ENCODE data around the gene FDX1.
A peak's percentile ranks its signal among the peaks of the same experiment; 100 is the strongest.

The FDX1 gene

DNA sequence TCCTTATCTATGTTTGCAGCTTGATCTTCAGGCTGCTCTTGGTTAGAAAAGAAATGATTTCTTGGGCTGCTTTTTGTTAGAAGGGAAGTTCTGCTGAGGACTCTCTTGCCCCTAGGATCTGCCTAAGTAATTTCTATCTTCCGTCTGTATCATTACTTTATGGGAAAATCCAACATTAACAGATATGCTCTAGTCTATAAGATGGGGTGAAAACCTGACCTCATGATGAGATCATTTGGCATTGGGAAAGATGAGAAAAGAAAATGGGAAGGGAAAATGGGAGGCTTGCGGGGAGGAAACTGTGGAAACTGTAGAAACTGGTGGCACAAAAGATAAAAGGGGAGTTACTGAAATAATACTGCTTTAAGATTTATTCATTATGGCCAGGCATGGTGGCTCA lies 63.6 kb downstream of the FDX1 start:
- no peak overlapping the region for H3K4me3 ChIP-seq
- H3K27ac ChIP-seq, result no peak overlapping the region

DNA sequence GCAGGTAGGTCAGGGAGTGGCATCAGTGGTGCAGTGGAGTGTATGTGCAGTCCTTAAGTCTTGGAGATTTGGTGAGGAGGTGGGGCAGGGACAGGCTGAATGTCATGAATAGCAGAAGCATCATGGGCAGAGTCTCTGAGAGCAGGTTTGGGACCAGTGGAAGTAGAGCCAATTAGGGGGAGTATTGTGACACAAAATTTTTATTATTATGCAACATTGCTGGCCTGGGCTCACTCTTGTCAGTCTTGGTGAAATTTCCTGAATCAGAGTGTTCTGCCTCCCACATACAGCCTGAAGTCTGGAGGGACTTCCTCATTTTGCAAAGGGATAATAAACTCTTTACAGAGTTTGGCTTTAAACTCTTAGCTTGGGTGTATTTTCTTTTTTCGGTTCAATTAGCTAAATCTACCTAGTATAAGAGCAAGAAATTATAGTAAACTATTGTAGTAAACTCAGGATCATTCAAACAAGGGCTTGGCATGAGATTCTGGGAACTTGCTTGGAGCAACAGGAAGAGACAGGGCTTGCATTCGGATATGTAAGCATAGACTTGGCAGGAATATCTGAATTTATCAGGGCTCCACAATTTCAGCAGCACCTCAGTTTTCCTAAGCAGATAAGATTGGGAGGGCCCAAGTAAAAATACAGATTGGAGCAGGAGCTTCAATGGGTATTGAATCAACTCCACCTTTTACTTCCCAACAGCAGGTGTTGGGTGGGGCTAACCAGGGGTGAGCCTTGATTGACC lies 67.7 kb downstream of the FDX1 start:
- H3K4me3 ChIP-seq, result no peak overlapping the region

DNA sequence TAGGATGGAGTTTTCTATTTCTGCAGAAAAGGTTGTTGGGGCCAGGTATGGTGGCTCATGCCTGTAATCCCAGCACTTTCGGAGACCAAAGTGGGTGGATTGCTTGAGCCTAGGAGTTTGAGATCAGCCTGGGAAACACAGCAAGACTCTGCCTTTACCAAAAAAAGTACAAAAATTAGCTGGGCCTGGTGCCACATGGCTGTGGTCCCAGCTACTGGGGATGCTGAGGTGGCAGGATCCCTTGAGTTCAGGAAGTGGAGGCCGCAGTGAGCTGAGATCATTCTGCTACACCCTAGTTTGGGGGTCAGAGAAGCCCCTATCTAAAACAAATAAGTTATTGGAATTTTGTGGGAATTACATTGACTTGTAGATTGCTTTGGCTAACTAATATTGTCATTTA lies 71.7 kb downstream of the FDX1 start:
- H3K4me3 ChIP-seq, result no peak overlapping the region
- no peak overlapping the region for H3K27ac ChIP-seq

More for the DNA sequence above, 67.7 kb downstream of the FDX1 start:
- H3K27ac ChIP-seq, result peak overlapping the region in 1 of 21 experiments; percentile 44

DNA sequence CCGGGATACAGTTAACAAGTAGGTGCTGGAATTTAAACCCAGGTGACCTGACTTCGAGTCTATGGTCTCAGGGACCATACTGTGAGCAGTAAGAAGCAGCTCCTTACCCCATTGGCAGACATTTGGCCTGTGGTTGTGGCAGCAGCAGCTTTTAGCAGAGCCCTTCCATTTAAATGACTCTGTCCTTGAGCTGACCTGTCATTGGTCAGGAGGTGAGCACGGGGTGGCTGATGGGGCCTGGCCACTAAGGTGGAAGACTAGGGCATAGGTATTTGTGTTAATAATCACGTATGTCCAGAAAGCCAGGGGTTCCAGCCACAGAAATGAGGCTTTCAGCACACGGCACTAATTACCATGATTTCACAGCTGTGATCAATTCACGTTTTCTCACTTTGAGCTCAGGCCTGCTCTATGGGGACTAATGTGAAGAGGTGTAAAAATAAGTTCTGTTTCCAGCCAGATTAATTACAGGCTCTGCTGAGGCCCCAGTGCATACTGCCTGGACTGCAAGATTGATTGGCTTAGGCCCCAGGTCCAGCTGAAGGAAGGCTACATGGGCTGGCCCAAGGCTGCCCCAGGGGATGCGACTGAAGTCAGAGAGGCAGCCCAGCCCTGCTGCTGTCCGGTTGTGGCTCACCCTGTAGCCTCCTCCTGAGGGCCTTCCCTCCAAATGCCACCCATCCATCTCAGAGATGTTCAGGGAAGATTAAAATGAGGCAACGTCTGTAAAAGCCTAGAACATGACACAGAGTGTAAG lies 76.0 kb downstream of the FDX1 start:
- no peak overlapping the region for H3K4me3 ChIP-seq

DNA sequence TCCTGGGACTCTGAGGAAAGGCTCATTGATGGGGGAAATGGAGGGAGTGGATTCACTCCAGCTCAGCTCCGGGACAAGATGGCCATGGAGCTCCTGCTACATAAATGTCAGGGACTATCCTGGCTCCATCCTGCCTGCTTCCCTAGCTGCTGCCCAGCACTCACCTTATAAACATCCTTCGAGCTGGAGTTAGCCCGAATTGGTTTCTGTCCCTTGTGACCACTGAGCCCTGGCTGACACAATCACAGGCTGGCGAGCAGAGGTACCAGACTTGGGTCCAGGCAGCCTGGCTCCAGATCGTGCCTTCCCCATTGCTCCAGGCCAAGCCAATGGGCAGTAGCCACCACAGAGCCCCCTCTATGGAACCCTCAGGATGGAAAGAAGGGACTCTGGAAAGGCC lies 77.6 kb downstream of the FDX1 start:
- Histone ChIP-seq H3K27ac (no peak overlapping the region), H3K4me3 (no peak overlapping the region)

More for the DNA sequence above, 76.0 kb downstream of the FDX1 start:
- H3K27ac ChIP-seq, result no peak overlapping the region

DNA sequence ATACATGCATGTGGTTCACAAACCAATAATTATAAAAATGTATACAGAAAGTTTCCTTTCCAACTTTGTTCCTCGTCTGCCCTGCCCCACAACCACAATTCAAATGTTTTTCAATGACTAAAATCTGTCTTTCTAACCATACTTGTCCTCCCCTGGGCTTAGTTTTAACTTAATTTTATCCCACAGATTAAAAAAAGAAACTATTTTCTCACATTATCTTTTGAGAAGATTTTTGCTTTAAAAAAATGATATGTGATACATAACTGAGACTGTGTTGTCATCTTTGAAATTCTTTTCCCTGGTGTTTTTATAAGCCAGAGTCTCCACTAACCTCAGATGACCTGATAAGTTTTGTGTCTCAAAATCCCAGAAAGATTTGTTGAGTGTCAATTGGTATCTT lies 79.0 kb downstream of the FDX1 start:
- Histone ChIP-seq H3K4me3 (no peak overlapping the region), H3K27ac (no peak overlapping the region)

DNA sequence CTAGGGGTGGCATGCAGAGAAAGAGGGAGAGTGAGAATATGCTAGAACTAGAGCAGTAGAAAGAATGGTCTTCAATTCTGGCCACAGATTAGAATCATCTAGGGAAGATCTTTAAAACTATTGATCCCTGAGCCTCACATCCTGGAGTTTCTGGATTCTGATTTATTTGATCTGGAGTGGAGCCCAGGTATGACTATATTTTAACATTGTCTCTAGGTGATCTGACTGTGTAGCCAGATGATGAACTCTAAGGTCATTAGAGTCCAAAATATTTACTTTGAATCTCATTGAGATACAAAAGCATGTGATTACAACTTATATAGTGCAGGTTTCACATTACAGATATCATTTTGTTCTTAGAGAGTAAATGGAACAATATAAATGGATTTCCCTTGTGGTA lies 79.7 kb downstream of the FDX1 start:
- H3K4me3 ChIP-seq, result no peak overlapping the region
- H3K27ac ChIP-seq, result no peak overlapping the region

DNA sequence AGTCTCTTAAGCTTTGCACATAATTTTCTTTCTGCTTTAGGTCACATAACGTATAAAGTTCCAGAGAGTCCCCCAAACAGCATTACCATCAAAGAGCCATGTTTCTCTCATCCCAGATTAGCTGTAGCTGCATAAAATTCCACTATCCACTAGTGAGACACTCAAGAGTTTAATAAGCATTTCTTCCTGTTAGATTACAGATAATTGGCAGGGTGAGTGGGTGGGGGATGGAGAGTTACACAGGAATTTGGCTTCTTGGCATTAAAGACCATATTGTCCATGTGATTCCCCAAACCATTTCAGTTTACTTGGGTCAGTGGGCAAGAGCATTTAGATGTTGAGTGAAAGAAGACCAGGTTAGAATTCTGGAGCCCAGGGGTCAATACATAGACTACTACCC lies 82.3 kb downstream of the FDX1 start:
- Histone ChIP-seq H3K4me3 (no peak overlapping the region), H3K27ac (no peak overlapping the region)

DNA sequence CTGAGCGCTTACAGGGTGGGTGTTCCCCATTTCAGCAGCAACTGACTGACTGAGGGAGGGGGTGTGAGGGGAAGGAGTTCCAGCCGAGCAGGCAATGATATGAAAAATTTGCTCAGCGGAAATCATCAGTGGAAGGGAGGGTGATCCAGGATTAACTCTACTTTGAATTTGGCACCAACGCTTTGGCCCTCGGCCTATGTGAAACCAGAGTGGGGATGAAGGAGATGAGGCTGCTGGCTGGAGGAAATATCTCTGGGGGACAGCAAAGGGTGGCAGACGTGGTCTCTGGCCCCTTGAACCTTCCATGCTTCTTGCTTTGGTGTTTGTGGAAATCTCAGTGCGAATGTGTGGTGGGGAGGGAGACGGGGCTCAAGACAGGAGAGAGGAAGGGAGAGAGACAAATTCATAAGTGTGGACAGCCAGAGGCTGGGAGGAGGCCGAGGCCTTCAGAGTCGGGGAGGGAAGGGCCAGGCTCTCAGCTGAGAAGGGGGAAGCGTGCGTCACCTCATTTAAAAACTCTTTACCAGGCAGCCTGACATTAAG lies 83.6 kb downstream of the FDX1 start:
- H3K27ac ChIP-seq, result peak overlapping the region in 2 of 21 experiments; percentile 47 to 60

DNA sequence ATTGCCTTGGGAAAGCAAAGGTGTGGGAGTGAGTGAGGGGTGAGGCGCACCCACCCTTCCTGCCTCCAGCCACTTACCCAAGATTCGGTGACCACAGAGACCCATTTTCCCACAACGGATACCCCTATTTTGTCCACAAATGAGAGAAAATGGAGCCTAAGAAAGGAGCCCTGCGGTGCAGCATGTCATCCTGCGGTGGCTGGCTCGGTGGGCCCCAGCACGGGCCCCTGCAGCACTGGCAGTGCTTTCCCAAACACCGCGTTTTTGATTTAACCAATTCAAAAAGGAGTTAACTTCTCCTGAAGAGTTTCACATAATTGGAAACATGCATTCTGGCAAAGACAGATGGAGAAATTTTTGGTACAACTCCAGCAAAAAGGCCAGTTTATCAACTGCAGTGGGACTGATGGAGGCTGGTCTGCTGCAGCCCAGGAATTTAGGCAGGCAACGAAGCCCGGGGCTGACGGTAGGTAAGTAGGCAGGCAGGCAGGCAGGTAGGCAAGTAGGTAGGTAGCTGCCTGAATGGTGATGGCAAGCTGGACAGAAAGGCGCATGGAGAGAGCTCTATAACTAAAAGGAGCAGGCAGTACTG lies 84.2 kb downstream of the FDX1 start:
- Histone ChIP-seq H3K4me3 (no peak overlapping the region), H3K27ac (peak overlapping the region in 2 of 21 experiments; percentile 47 to 60)

More for the DNA sequence above, 83.6 kb downstream of the FDX1 start:
- no peak overlapping the region for H3K4me3 ChIP-seq

Data from skin epidermis (tissue), 12 donors.